Measurements from ENCODE around the gene APBB2. TPM values are rescaled to one million over a fixed set of nuclear protein-coding genes. Genes with fewer than 3 reads are reported as not detected.

APBB2 gene
- total and polyA plus RNA-seq, 2 of the 4 experiments (the other 2 are of a cell fraction), result 47.9 to 75.5 TPM

DNA sequence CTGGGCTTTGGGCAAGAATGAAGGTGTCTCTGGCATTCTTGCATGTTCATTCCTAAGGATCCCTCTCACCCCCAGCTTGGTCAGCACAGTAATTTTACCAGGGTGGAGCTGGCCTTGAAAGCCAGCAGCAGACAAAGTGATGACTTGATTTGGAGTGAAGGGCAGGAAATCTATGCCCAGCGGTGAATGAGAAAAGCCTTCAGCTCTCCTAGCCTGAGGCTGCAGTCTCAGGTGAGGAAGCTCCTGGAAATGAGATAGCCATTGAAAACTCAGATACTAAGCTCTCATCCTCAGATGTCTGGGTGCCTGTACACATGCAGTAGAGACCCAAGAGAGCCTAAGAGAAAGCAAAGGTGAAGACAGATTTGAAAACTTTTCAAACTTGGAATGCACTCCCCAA is 31.6 kb upstream of the APBB2 start:
- H3K4me2 ChIP-seq (ENCODE audit: low read depth, low read length), result no peak overlapping the region
- H3K27me3 ChIP-seq (ENCODE audit: control insufficient read depth, insufficient read depth, low read length), result peaks cover 17% of the 10 kb centered on the region
- no peaks in the 10 kb centered on the region for H4K20me1 ChIP-seq (ENCODE audit: insufficient read depth, low read length)
- DNase-seq (no peak), ATAC-seq (ENCODE audit: low read depth) (no peak)
- H3K56ac ChIP-seq (ENCODE audit: extremely low read depth, insufficient read depth, low read length), result no peak overlapping the region
- H3K4me1 ChIP-seq (ENCODE audit: control insufficient read depth, insufficient read depth, low read length), result no peaks in the 10 kb centered on the region
- WGBS, 2 experiments (ENCODE audit: extremely low coverage in 2 of 2, insufficient read length in 1 of 2), result no CpG with 5 or more reads among the region's 1 CpG
- no peak overlapping the region for H3K27ac ChIP-seq (ENCODE audit: insufficient read depth, low read length)
- no peak overlapping the region for H3K4ac ChIP-seq (ENCODE audit: low read depth, low read length)
- no peaks in the 10 kb centered on the region for H3K9me3 ChIP-seq (ENCODE audit: control insufficient read depth, insufficient read depth, low read length)
- CTCF ChIA-PET, result interaction anchor here (0.6 to 1.4 kb wide), 2 partner anchors 32 to 557 kb away, joined by 3 read pairs; partner anchors contain the start of gene APBB2
- H3K9me1 ChIP-seq (ENCODE audit: insufficient read depth, low read length), result no peaks in the 10 kb centered on the region
- no peak overlapping the region for H2AK9ac ChIP-seq (replicated peaks; ENCODE audit: low read depth, low read length, poor library complexity)
- no peak overlapping the region for H4K8ac ChIP-seq (ENCODE audit: low read depth in 2 of 2, low read length in 2 of 2)
- no peak overlapping the region for H3K4me3 ChIP-seq (ENCODE audit: insufficient read depth, low read depth, low read length)
- POLR2A ChIA-PET (ENCODE audit: unreplicated experiment), result no interaction called here
- H2BK20ac ChIP-seq (ENCODE audit: low read depth, low read length), result no peak overlapping the region
- no peak overlapping the region for H2BK15ac ChIP-seq (ENCODE audit: low read depth, low read length)
- no peak overlapping the region for H2AK5ac ChIP-seq (ENCODE audit: low read depth, low read length)
- no peak overlapping the region for H4K5ac ChIP-seq (ENCODE audit: low read depth, low read length)
- no peak overlapping the region for H4K91ac ChIP-seq (ENCODE audit: insufficient read depth, low read depth, low read length)
- H3K36me3 ChIP-seq (ENCODE audit: control insufficient read depth, insufficient read depth, low read length), result no peaks in the 10 kb centered on the region
- TF ChIP-seq MAFK (IDR thresholded peaks at IDR 0.05; ENCODE audit: low read depth, low read length) (no peak), CHD1 (IDR thresholded peaks at IDR 0.05; ENCODE audit: low read depth, low read length) (no peak), MXI1 (IDR thresholded peaks at IDR 0.05; ENCODE audit: borderline replicate concordance, low read depth, low read length) (no peak), BHLHE40 (IDR thresholded peaks at IDR 0.05; ENCODE audit: low read depth, low read length) (no peak)
- H2BK5ac ChIP-seq (ENCODE audit: low read depth, low read length, poor library complexity, severe bottlenecking), result no peak overlapping the region
- no peak overlapping the region for H3K14ac ChIP-seq (replicated peaks; ENCODE audit: low read depth, low read length)
- H3K79me1 ChIP-seq (ENCODE audit: low read depth in 1 of 2, low read length in 2 of 2), result no peaks in the 10 kb centered on the region
- in situ Hi-C loops (cut with MboI; ENCODE audit: low sequenced_read_pairs) (loop anchor here (25.0 kb wide), 1 partner anchor 509 kb away; the partner anchor contains the start of gene NSUN7), intact Hi-C loops (cut with micrococcal nuclease) (no loop called here), dilution Hi-C loops (cut with HindIII; ENCODE audit: low sequenced_read_pairs, unreplicated experiment) (no loop called here)
- no peak overlapping the region for H2AFZ ChIP-seq (replicated peaks; ENCODE audit: low read length, poor library complexity)
- H3K18ac ChIP-seq (ENCODE audit: low read depth, low read length), result no peak overlapping the region
- no peak overlapping the region for H2BK120ac ChIP-seq (ENCODE audit: low read depth, low read length)
- H3K23ac ChIP-seq (ENCODE audit: low read depth, low read length), result no peak overlapping the region
- BruUV-seq (replicated peaks), result no TSS peak
- no peak overlapping the region for H3K9ac ChIP-seq (ENCODE audit: low read depth, low read length)

Data from IMR-90 (cell line).